ENCODE measurements around the gene TBC1D14. TPM values are rescaled to one million over a fixed set of nuclear protein-coding genes. Genes with fewer than 3 reads are reported as not detected.
A peak's percentile ranks its signal among the peaks of the same experiment; 100 is the strongest.

The TBC1D14 gene
- total RNA-seq, 4 donors from 2014 or later = 54.7 to 101 (median 73.3) TPM

GRCh38 chr4:6918338-6918737 is 8.7 kb downstream of the TBC1D14 start:
- H3K4me3 ChIP-seq (ENCODE audit: low read depth, poor library complexity, severe bottlenecking) = no peak overlapping the region
- 56 to 61% methylated on average over 7 of the region's 7 CpGs for WGBS, 2 donors
- DNase-seq (ENCODE audit: low spot score in 2 of 2) = no peak
- TF ChIP-seq POLR2A (IDR thresholded peaks at IDR 0.05) = no peak
- intact Hi-C loops (cut with DNase I; ENCODE audit: low total_unique reads) = no loop called here

- H3K4me3 ChIP-seq (ENCODE audit: low read depth, poor library complexity, severe bottlenecking) = no peak overlapping the region
- TF ChIP-seq POLR2A (IDR thresholded peaks at IDR 0.05) (no peak), CTCF (IDR thresholded peaks at IDR 0.05) (no peak)
- 59% methylated on average over 3 of the region's 3 CpGs for WGBS, 2 donors
- intact Hi-C loops (cut with DNase I; ENCODE audit: low total_unique reads) = no loop called here
- no peak for DNase-seq (ENCODE audit: low spot score in 2 of 2)
These were observed 10.5 kb downstream of the TBC1D14 start for GRCh38 chr4:6920171-6920570.

GRCh38 chr4:6923507-6923906 is 13.9 kb downstream of the TBC1D14 start:
- 99% methylated on average over 32 of the region's 32 CpGs for WGBS, 2 donors
- intact Hi-C loops (cut with DNase I; ENCODE audit: low total_unique reads) = no loop called here
- no peak for TF ChIP-seq POLR2A (IDR thresholded peaks at IDR 0.05)
- no peak for TF ChIP-seq CTCF (IDR thresholded peaks at IDR 0.05)
- H3K4me3 ChIP-seq (ENCODE audit: low read depth, poor library complexity, severe bottlenecking) = no peak overlapping the region
- DNase-seq (ENCODE audit: low spot score in 2 of 2) = no peak

- intact Hi-C loops (cut with DNase I; ENCODE audit: low total_unique reads) = no loop called here
These were observed 14.7 kb downstream of the TBC1D14 start for GRCh38 chr4:6924361-6924779.

GRCh38 chr4:6925357-6925836 is 15.8 kb downstream of the TBC1D14 start:
- 85 to 86% methylated on average over 14 of the region's 14 CpGs for WGBS, 2 donors
- DNase-seq (ENCODE audit: low spot score in 2 of 2) = peak in 1 of 2 donors; percentile 60
- no peak overlapping the region for H3K4me3 ChIP-seq (ENCODE audit: low read depth, poor library complexity, severe bottlenecking)
- no peak for TF ChIP-seq POLR2A (IDR thresholded peaks at IDR 0.05)
- TF ChIP-seq CTCF (IDR thresholded peaks at IDR 0.05) = no peak
- intact Hi-C loops (cut with DNase I; ENCODE audit: low total_unique reads) = no loop called here

More at GRCh38 chr4:6924361-6924779, 14.7 kb downstream of the TBC1D14 start:
- TF ChIP-seq POLR2A (IDR thresholded peaks at IDR 0.05) (no peak), CTCF (IDR thresholded peaks at IDR 0.05) (no peak)
- whole genome bisulfite sequencing, 2 donors = 89 to 93% methylated on average over 9 to 12 of the region's 12 CpGs
- no peak for DNase-seq (ENCODE audit: low spot score in 2 of 2)
- no peak overlapping the region for H3K4me3 ChIP-seq (ENCODE audit: low read depth, poor library complexity, severe bottlenecking)

- intact Hi-C loops (cut with DNase I; ENCODE audit: low total_unique reads) = no loop called here
- TF ChIP-seq CTCF (IDR thresholded peaks at IDR 0.05) (no peak), POLR2A (IDR thresholded peaks at IDR 0.05) (no peak)
- no peak overlapping the region for H3K4me3 ChIP-seq (ENCODE audit: low read depth, poor library complexity, severe bottlenecking)
- 82 to 83% methylated on average over 19 of the region's 19 CpGs for WGBS, 2 donors
- DNase-seq (ENCODE audit: low spot score in 2 of 2) = no peak
These were observed 16.5 kb downstream of the TBC1D14 start for GRCh38 chr4:6926081-6926480.

Measured in lower leg skin (tissue), 4 donors.